HUES48 (cell line): Measurements from ENCODE around the gene CST7.

Experiments
- H3K27ac ChIP-seq: one replicate; pipeline ENCODE4 v1.7.0; 2013; ENCODE audit warnings: low read depth, low read length, inconsistent platforms
- H3K27me3 ChIP-seq: 2 replicates; pipeline ENCODE4 v1.6.1; 2013; ENCODE audit warnings: mild to moderate bottlenecking, low read length; ENCODE audit not compliant: control insufficient read depth, insufficient read depth
- H3K36me3 ChIP-seq: 2 replicates; pipeline ENCODE4 v1.6.1; 2013; ENCODE audit warnings: low read length; ENCODE audit not compliant: control insufficient read depth, insufficient read depth
- H3K4me1 ChIP-seq: 2 replicates; pipeline ENCODE4 v1.6.1; 2013; ENCODE audit warnings: mild to moderate bottlenecking, low read length; ENCODE audit not compliant: control insufficient read depth, insufficient read depth
- H3K4me3 ChIP-seq: 2 replicates; pipeline ENCODE4 v1.5.1; 2013; ENCODE audit warnings: mild to moderate bottlenecking, low read depth, low read length
- H3K9ac ChIP-seq: 2 replicates; pipeline ENCODE4 v1.6.1; 2013; ENCODE audit warnings: mild to moderate bottlenecking, low read depth, low read length, moderate library complexity
- H3K9me3 ChIP-seq: 2 replicates; pipeline ENCODE4 v1.6.1; 2013; ENCODE audit warnings: low read length; ENCODE audit not compliant: control insufficient read depth, insufficient read depth

Gene CST7

GRCh38 chr20:24991897-24992486 is 42.9 kb downstream of the CST7 start:
- Histone ChIP-seq H3K4me3 (peak overlapping the region; percentile 94), H3K27ac (no peak overlapping the region), H3K9me3 (no peaks in the 10 kb centered on the region), H3K4me1 (peaks cover 15% of the 10 kb centered on the region), H3K27me3 (0 out of 2 replicates have a peak, but pooled peaks cover 3% of the 10 kb centered on the region), H3K9ac (peak overlapping the region; percentile 67), H3K36me3 (peaks cover 4% of the 10 kb centered on the region; the same call in 1 of the 2 replicates)

- Histone ChIP-seq H3K4me1 (peaks cover 15% of the 10 kb centered on the region), H3K27ac (peak within 1 kb of the TSS; percentile 73), H3K27me3 (0 out of 2 replicates have a peak, but pooled peaks cover 3% of the 10 kb centered on the region), H3K4me3 (peak within 1 kb of the TSS; percentile 94), H3K36me3 (peaks cover 4% of the 10 kb centered on the region; the same call in 1 of the 2 replicates), H3K9me3 (no peaks in the 10 kb centered on the region), H3K9ac (peak within 1 kb of the TSS; percentile 74)
Measured at GRCh38 chr20:24992487-24993205, 43.6 kb downstream of the CST7 start, which contains the start of gene APMAP. APMAP (minus strand) TSS chr20:24992751; CDS start chr20:24992688, 63 bp downstream.

GRCh38 chr20:24993337-24994185 is 44.5 kb downstream of the CST7 start:
- Histone ChIP-seq H3K4me3 (peak overlapping the region; percentile 94), H3K36me3 (peaks cover 4% of the 10 kb centered on the region; the same call in 1 of the 2 replicates), H3K27me3 (0 out of 2 replicates have a peak, but pooled peaks cover 5% of the 10 kb centered on the region), H3K4me1 (peaks cover 15% of the 10 kb centered on the region), H3K9ac (no peak overlapping the region), H3K27ac (peak overlapping the region; percentile 73), H3K9me3 (no peaks in the 10 kb centered on the region)

- H3K9ac ChIP-seq: no peak overlapping the region
- no peak overlapping the region for H3K27ac ChIP-seq
Measured at GRCh38 chr20:24994186-24994465, 45.1 kb downstream of the CST7 start.

GRCh38 chr20:24994470-24995368 is 45.6 kb downstream of the CST7 start:
- Histone ChIP-seq H3K27ac (no peak overlapping the region), H3K4me1 (peaks cover 15% of the 10 kb centered on the region), H3K4me3 (no peak overlapping the region), H3K9ac (no peak overlapping the region), H3K27me3 (0 out of 2 replicates have a peak, but pooled peaks cover 8% of the 10 kb centered on the region), H3K9me3 (no peaks in the 10 kb centered on the region), H3K36me3 (no peaks in the 10 kb centered on the region)

More at GRCh38 chr20:24994186-24994465, 45.1 kb downstream of the CST7 start:
- H3K27me3 ChIP-seq: 0 out of 2 replicates have a peak, but pooled peaks cover 8% of the 10 kb centered on the region
- peaks cover 15% of the 10 kb centered on the region for H3K4me1 ChIP-seq
- peaks cover 3% of the 10 kb centered on the region; the same call in 1 of the 2 replicates for H3K36me3 ChIP-seq
- no peak overlapping the region for H3K4me3 ChIP-seq
- no peaks in the 10 kb centered on the region for H3K9me3 ChIP-seq

- Histone ChIP-seq H3K9ac (no peak overlapping the region), H3K9me3 (no peaks in the 10 kb centered on the region), H3K4me1 (peaks cover 15% of the 10 kb centered on the region), H3K27ac (no peak overlapping the region), H3K4me3 (no peak overlapping the region), H3K36me3 (no peaks in the 10 kb centered on the region), H3K27me3 (0 out of 2 replicates have a peak, but pooled peaks cover 8% of the 10 kb centered on the region)
Measured at GRCh38 chr20:24995741-24996448, 46.8 kb downstream of the CST7 start.

- H3K36me3 ChIP-seq: no peaks in the 10 kb centered on the region
- H3K4me1 ChIP-seq: peaks cover 11% of the 10 kb centered on the region
- no peaks in the 10 kb centered on the region for H3K9me3 ChIP-seq
- no peak overlapping the region for H3K4me3 ChIP-seq
- no peak overlapping the region for H3K9ac ChIP-seq
- H3K27me3 ChIP-seq: 0 out of 2 replicates have a peak, but pooled peaks cover 8% of the 10 kb centered on the region
- no peak overlapping the region for H3K27ac ChIP-seq
Measured at GRCh38 chr20:24996449-24997377, 47.6 kb downstream of the CST7 start.

- H3K9ac ChIP-seq: no peak overlapping the region
- H3K27ac ChIP-seq: no peak overlapping the region
- no peak overlapping the region for H3K4me3 ChIP-seq
- H3K9me3 ChIP-seq: no peaks in the 10 kb centered on the region
- H3K4me1 ChIP-seq: peaks cover 9% of the 10 kb centered on the region
- H3K27me3 ChIP-seq: 0 out of 2 replicates have a peak, but pooled peaks cover 8% of the 10 kb centered on the region
- H3K36me3 ChIP-seq: no peaks in the 10 kb centered on the region
Measured at GRCh38 chr20:24998121-24998520, 49.1 kb downstream of the CST7 start.
